ENCODE results near the gene SUSD4. TPM values are rescaled to one million over a fixed set of nuclear protein-coding genes. Genes with fewer than 3 reads are reported as not detected.

SUSD4 gene
- total RNA-seq, 3 donors from 2014 or later: 0.64 to 16.7 (median 14.9) TPM

DNA sequence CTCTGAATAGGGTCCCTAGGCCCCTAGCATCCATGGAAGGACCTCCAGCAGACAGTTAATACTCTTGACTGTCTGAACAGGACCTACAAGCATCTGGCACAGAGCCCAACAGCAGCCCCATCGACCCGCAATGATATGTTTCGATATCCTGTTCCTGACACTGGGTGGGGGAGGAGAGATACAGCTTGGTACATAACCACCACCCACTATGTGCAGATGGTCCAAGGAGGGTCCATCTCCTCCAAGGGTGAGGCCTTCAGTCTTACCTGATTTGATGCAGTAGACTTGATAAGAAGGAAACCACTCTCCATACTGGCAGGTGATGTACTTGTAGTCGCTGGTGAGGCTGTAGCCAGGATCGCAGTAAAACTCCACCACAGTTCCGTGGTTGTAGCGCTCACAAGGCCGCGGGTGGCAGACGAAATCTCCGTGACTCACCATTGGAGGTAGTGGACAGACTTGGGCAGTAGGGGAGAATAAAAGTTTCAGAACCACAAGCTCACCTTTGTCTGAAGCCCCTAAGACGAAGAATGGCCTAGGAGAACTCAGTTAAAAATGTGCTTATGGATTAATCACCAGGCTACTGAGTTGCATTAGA lies 134.9 kb downstream of the SUSD4 start:
- H3K4me1 ChIP-seq: peaks cover 0 to 4% of the 10 kb centered on the region in 2 donors
- H3K27ac ChIP-seq: no peak overlapping the region
- DNase-seq (ENCODE audit: low spot score in 2 of 2): no peak
- H3K4me3 ChIP-seq: no peak overlapping the region
- H3K9me3 ChIP-seq: no peaks in the 10 kb centered on the region
- intact Hi-C loops (cut with DNase I; ENCODE audit: low total_unique reads): no loop called here
- no peaks in the 10 kb centered on the region for H3K36me3 ChIP-seq
- H3K27me3 ChIP-seq: no peaks in the 10 kb centered on the region
- TF ChIP-seq CTCF (IDR thresholded peaks at IDR 0.05) (no peak), POLR2AphosphoS5 (IDR thresholded peaks at IDR 0.05) (no peak), POLR2A (IDR thresholded peaks at IDR 0.05) (no peak)

DNA sequence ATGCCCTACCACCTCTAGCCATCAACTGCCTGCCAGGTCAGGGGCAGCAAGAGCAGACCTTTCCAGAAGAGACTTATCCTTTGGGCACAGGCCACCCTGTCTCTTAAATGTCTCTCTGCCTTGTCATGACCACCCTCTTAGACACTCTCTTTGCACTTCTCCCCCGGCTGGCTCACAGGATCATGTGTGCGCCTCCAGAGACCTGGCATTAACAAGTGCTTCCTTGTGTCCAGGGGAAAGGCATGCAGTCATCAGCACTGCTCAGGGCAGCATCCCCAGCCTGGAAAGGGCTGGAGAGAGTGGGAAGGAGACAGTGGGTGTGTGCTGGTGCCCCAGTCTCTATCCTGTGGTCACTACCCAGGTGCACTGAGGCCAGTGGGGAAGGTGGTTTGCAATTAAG lies 135.8 kb downstream of the SUSD4 start:
- no peak for TF ChIP-seq POLR2AphosphoS5 (IDR thresholded peaks at IDR 0.05)
- TF ChIP-seq POLR2A (IDR thresholded peaks at IDR 0.05): no peak
- no peak for TF ChIP-seq CTCF (IDR thresholded peaks at IDR 0.05)
- H3K27me3 ChIP-seq: no peaks in the 10 kb centered on the region
- H3K4me1 ChIP-seq: no peaks in the 10 kb centered on the region
- no peaks in the 10 kb centered on the region for H3K9me3 ChIP-seq
- H3K4me3 ChIP-seq: no peak overlapping the region
- DNase-seq (ENCODE audit: low spot score in 2 of 2): no peak
- intact Hi-C loops (cut with DNase I; ENCODE audit: low total_unique reads): no loop called here
- H3K36me3 ChIP-seq: no peaks in the 10 kb centered on the region
- H3K27ac ChIP-seq: no peak overlapping the region

DNA sequence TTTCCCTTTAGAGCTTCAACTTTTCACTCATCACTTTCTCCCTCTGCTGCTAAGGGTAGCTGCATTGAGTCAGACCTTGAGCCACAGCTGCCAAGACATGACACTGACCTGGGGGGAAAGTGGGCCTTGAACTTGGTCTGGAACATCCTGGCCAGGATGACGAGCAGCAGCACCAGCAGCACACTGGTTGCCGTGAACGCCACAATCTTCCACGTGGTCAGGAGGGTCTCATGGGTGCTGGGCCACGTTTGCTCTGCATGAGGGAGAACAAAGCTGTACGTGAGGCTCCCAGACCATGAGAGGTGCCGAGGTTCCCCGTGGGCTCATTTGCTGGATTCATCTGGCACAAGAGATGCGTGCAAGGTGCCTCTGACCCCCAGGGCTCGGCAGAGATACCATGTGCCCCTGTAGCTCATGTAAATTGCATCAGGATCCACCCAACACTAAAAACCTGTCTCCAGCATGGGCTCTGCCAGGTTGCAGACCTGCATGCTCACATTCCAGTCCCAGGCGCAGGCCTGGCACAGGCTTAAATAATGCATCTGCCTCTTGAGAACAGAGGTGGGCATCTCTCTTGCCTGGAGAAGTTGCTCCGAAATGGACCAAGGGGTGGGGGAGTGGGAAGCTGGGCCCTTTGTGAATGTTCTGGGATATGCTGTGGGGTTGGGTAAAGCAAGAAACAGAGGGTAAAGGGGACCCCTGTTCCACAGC lies 136.3 kb downstream of the SUSD4 start:
- Histone ChIP-seq H3K36me3 (no peaks in the 10 kb centered on the region), H3K9me3 (no peaks in the 10 kb centered on the region), H3K4me3 (no peak overlapping the region), H3K4me1 (no peaks in the 10 kb centered on the region), H3K27me3 (no peaks in the 10 kb centered on the region), H3K27ac (no peak overlapping the region)
- no peak for DNase-seq (ENCODE audit: low spot score in 2 of 2)
- no peak for TF ChIP-seq CTCF (IDR thresholded peaks at IDR 0.05)
- no peak for TF ChIP-seq POLR2AphosphoS5 (IDR thresholded peaks at IDR 0.05)
- TF ChIP-seq POLR2A (IDR thresholded peaks at IDR 0.05): no peak
- intact Hi-C loops (cut with DNase I; ENCODE audit: low total_unique reads): no loop called here

GRCh38 chr1:223227031-223227430 lies 136.9 kb downstream of the SUSD4 start:
- DNase-seq (ENCODE audit: low spot score in 2 of 2): no peak
- no peaks in the 10 kb centered on the region for H3K27me3 ChIP-seq
- H3K36me3 ChIP-seq: no peaks in the 10 kb centered on the region
- no peak overlapping the region for H3K4me3 ChIP-seq
- no peak overlapping the region for H3K27ac ChIP-seq
- no peak for TF ChIP-seq POLR2A (IDR thresholded peaks at IDR 0.05)
- no peak for TF ChIP-seq CTCF (IDR thresholded peaks at IDR 0.05)
- no peak for TF ChIP-seq POLR2AphosphoS5 (IDR thresholded peaks at IDR 0.05)
- no peaks in the 10 kb centered on the region for H3K9me3 ChIP-seq
- no peaks in the 10 kb centered on the region for H3K4me1 ChIP-seq
- intact Hi-C loops (cut with DNase I; ENCODE audit: low total_unique reads): no loop called here

- no peak overlapping the region for H3K27ac ChIP-seq
- H3K27me3 ChIP-seq: no peaks in the 10 kb centered on the region
- no peak overlapping the region for H3K4me3 ChIP-seq
- intact Hi-C loops (cut with DNase I; ENCODE audit: low total_unique reads): no loop called here
- H3K4me1 ChIP-seq: no peaks in the 10 kb centered on the region
- TF ChIP-seq POLR2A (IDR thresholded peaks at IDR 0.05) (no peak), CTCF (IDR thresholded peaks at IDR 0.05) (no peak), POLR2AphosphoS5 (IDR thresholded peaks at IDR 0.05) (no peak)
- no peaks in the 10 kb centered on the region for H3K36me3 ChIP-seq
- H3K9me3 ChIP-seq: no peaks in the 10 kb centered on the region
- no peak for DNase-seq (ENCODE audit: low spot score in 2 of 2)
Measured at GRCh38 chr1:223226271-223226670, 137.7 kb downstream of the SUSD4 start.
